Hepatocyte (in vitro differentiated cells): ENCODE data around the gene SDK1. TPM values are rescaled to one million over a fixed set of nuclear protein-coding genes. Genes with fewer than 3 reads are reported as not detected.

Experiments
- DNase-seq: peaks from one replicate; pipeline ENCODE4 v3.0.0-alpha.2; 2016; ENCODE audit warnings: low spot score
- H2AFZ ChIP-seq: fragments of 200-600 bp; sonication (generic); 2 replicates; pipeline ENCODE4 v1.6.0; 2016; ENCODE audit warnings: antibody characterized with exemption, mild to moderate bottlenecking
- H3K27ac ChIP-seq: fragments of 200-600 bp; sonication (generic); 2 replicates; pipeline ENCODE4 v1.5.1; 2016; ENCODE audit warnings: mild to moderate bottlenecking
- H3K27me3 ChIP-seq: fragments of 200-600 bp; sonication (generic); 2 replicates; pipeline ENCODE4 v1.6.1; 2016
- H3K36me3 ChIP-seq: fragments of 200-600 bp; sonication (generic); replicated peaks from 2 replicates; pipeline ENCODE4 v1.5.1; 2016; ENCODE audit warnings: low read depth; ENCODE audit not compliant: insufficient read depth
- H3K4me1 ChIP-seq: fragments of 200-600 bp; sonication (generic); 2 replicates; pipeline ENCODE4 v1.5.1; 2016; ENCODE audit warnings: mild to moderate bottlenecking, moderate library complexity; ENCODE audit not compliant: insufficient read depth
- H3K4me2 ChIP-seq: fragments of 200-600 bp; sonication (generic); 2 replicates; pipeline ENCODE4 v1.6.0; 2016
- H3K4me3 ChIP-seq: fragments of 200-600 bp; sonication (generic); 2 replicates; pipeline ENCODE4 v1.5.1; 2016; ENCODE audit warnings: mild to moderate bottlenecking
- H3K79me2 ChIP-seq: fragments of 200-600 bp; sonication (generic); 2 replicates; pipeline ENCODE4 v1.6.0; 2017; ENCODE audit warnings: mild to moderate bottlenecking
- H3K9me2 ChIP-seq: fragments of 200-600 bp; sonication (generic); replicated peaks from 2 replicates; pipeline ENCODE4 v1.6.0; 2017; ENCODE audit warnings: mild to moderate bottlenecking; ENCODE audit not compliant: insufficient read depth
- H3K9me3 ChIP-seq: fragments of 200-600 bp; sonication (generic); 2 replicates; pipeline ENCODE4 v1.5.1; 2016; ENCODE audit warnings: low read depth, mild to moderate bottlenecking
- H4K20me1 ChIP-seq: fragments of 200-600 bp; sonication (generic); 2 replicates; pipeline ENCODE4 v1.6.0; 2016; ENCODE audit warnings: mild to moderate bottlenecking; ENCODE audit not compliant: insufficient read depth, poor library complexity, severe bottlenecking
- CTCF ChIP-seq: fragments of 200-600 bp; sonication (generic); IDR thresholded peaks from 2 replicates; pipeline ENCODE4 v1.5.1; 2016; ENCODE audit warnings: antibody characterized with exemption, mild to moderate bottlenecking; ENCODE audit not compliant: poor library complexity
- EZH2 ChIP-seq: fragments of 200-600 bp; sonication (generic); IDR thresholded peaks from 2 replicates; pipeline ENCODE4 v1.6.1; 2016; ENCODE audit warnings: antibody characterized with exemption, mild to moderate bottlenecking, borderline replicate concordance
- EZH2phosphoT487 ChIP-seq: fragments of 200-600 bp; sonication (generic); IDR thresholded peaks from one replicate; pipeline ENCODE4 v1.6.1; 2018; ENCODE audit warnings: antibody characterized with exemption, mild to moderate bottlenecking, low read depth, moderate library complexity; ENCODE audit not compliant: unreplicated experiment, severe bottlenecking
- WGBS: methylation state at CpG from one replicate; pipeline ENCODE4 v1.1.6; 2016; ENCODE audit warnings: low lambda C conversion rate; ENCODE audit errors: missing lambda C conversion rate; 5-methylcytosine and 5-hydroxymethylcytosine counted together
- polyA plus RNA-seq: library from polyadenylated mRNA; unstranded; fragments of >200 nt; fragmentation: Nextera tagmentation; extraction: Ambion mirVana; gene quantifications from 2 replicates; pipeline ENCODE4 v1.2.1, GENCODE V29; 2016
- total RNA-seq: library from RNA; depleted of rRNA; stranded (reverse); fragments of >200 nt; gene quantifications from 2 replicates; pipeline ENCODE4 v1.2.3, GENCODE V29; 2014

SDK1 gene
- total and polyA plus RNA-seq, 2 experiments from 2014 or later = 4.3 to 10.0 TPM

- Histone ChIP-seq H3K27ac (no peak overlapping the region), H4K20me1 (no peaks in the 10 kb centered on the region), H3K36me3 (no peaks in the 10 kb centered on the region), H2AFZ (no peak overlapping the region), H3K9me2 (no peaks in the 10 kb centered on the region), H3K4me3 (no peak overlapping the region), H3K79me2 (no peaks in the 10 kb centered on the region), H3K9me3 (no peaks in the 10 kb centered on the region), H3K4me2 (no peak overlapping the region), H3K4me1 (no peaks in the 10 kb centered on the region), H3K27me3 (no peaks in the 10 kb centered on the region)
- TF ChIP-seq EZH2phosphoT487 = no peak
- TF ChIP-seq CTCF = no peak
- TF ChIP-seq EZH2 = no peak
- no peak for DNase-seq
- 78% methylated on average over 11 of the region's 11 CpGs for WGBS
Measured at GRCh38 chr7:4050126-4050660, 749.1 kb downstream of the SDK1 start.

GRCh38 chr7:4051696-4052095, 750.6 kb downstream of the SDK1 start:
- H3K4me2 ChIP-seq = no peak overlapping the region
- H4K20me1 ChIP-seq = no peaks in the 10 kb centered on the region
- H3K27me3 ChIP-seq = no peaks in the 10 kb centered on the region
- WGBS = 82% methylated on average over 11 of the region's 11 CpGs
- no peak overlapping the region for H3K27ac ChIP-seq
- H3K4me1 ChIP-seq = no peaks in the 10 kb centered on the region
- TF ChIP-seq CTCF = no peak
- TF ChIP-seq EZH2phosphoT487 = no peak
- TF ChIP-seq EZH2 = no peak
- no peaks in the 10 kb centered on the region for H3K36me3 ChIP-seq
- H3K9me2 ChIP-seq = no peaks in the 10 kb centered on the region
- no peaks in the 10 kb centered on the region for H3K9me3 ChIP-seq
- no peak overlapping the region for H2AFZ ChIP-seq
- H3K4me3 ChIP-seq = no peak overlapping the region
- DNase-seq = no peak
- H3K79me2 ChIP-seq = no peaks in the 10 kb centered on the region

GRCh38 chr7:4052130-4052529, 751.1 kb downstream of the SDK1 start:
- 61% methylated on average over 11 of the region's 11 CpGs for WGBS

More at GRCh38 chr7:4052130-4052529, 751.1 kb downstream of the SDK1 start:
- H3K4me3 ChIP-seq = no peak overlapping the region
- H3K9me2 ChIP-seq = no peaks in the 10 kb centered on the region
- no peak overlapping the region for H3K4me2 ChIP-seq
- TF ChIP-seq EZH2 (no peak), CTCF (no peak), EZH2phosphoT487 (no peak)
- H2AFZ ChIP-seq = no peak overlapping the region
- no peaks in the 10 kb centered on the region for H4K20me1 ChIP-seq
- H3K36me3 ChIP-seq = no peaks in the 10 kb centered on the region
- no peaks in the 10 kb centered on the region for H3K4me1 ChIP-seq
- no peak overlapping the region for H3K27ac ChIP-seq
- DNase-seq = no peak
- H3K27me3 ChIP-seq = no peaks in the 10 kb centered on the region
- no peaks in the 10 kb centered on the region for H3K79me2 ChIP-seq
- H3K9me3 ChIP-seq = no peaks in the 10 kb centered on the region
